ENCODE measurements around the gene PRXL2B. TPM values are rescaled to one million over a fixed set of nuclear protein-coding genes. Genes with fewer than 3 reads are reported as not detected.

Gene PRXL2B
- total and polyA plus RNA-seq, 4 donors: 4.6 to 10.2 (median 8.1) TPM

DNA sequence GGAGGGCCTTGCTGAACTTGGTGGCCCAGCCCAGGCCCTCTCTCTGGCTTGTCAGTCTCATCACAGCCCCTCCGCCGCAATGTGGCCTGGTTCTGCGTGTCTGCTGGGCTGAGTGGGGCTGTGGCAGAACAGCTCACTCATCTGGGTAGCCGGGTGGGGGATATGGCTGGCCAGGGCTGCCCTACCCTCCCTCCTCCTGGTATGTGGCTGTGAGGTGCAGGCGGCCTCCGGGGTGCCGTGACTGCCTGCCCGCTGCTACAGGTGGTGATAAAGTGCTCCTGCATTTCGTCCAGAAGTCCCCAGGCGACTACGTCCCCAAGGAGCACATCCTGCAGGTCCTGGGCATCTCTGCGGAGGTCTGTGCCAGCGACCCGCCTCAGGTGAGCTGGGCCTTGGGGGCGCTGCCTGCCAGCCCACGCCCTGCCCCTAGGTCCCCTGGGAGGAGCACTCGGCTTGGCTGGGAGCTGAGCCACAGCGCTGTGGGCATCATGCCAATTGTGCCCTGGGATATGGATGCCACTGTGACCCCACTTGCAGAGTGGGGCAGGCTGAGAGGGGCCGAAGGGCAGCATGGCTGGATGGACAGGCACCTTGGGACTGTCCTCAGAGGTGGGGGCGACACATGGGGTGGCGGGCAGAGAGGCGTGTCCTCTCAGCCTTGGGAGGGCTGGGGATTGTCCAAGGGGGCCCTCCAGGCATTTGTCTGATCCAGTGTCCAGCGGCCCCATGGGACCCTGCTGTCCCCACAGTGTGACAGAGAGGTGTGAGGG, 2.3 kb downstream of the PRXL2B start:
- no peak overlapping the region for H3K27ac ChIP-seq (ENCODE audit: low read depth in 1 of 2, low read length in 2 of 2)
- H3K4me1 ChIP-seq (ENCODE audit: control insufficient read depth in 4 of 4, insufficient read depth in 4 of 4, low read length in 3 of 4): peaks cover 8 to 19% (median 9%) of the 10 kb centered on the region in 4 donors
- H3K9ac ChIP-seq (ENCODE audit: low read depth in 1 of 2, low read length in 2 of 2): no peak overlapping the region
- no peaks in the 10 kb centered on the region for H3K27me3 ChIP-seq (ENCODE audit: control insufficient read depth in 4 of 4, insufficient read depth in 4 of 4, low read length in 3 of 4)
- H3K36me3 ChIP-seq (ENCODE audit: control insufficient read depth in 4 of 4, insufficient read depth in 3 of 4, low read depth in 1 of 4, low read length in 3 of 4): peaks cover 0 to 2% (median 0%) of the 10 kb centered on the region in 4 donors
- TF ChIP-seq RXRA (IDR thresholded peaks at IDR 0.05) (no peak), SP1 (IDR thresholded peaks at IDR 0.05) (no peak), FOXA1 (IDR thresholded peaks at IDR 0.05) (no peak), HNF4A (conservative IDR thresholded peaks at IDR 0.05) (no peak), CTCF (IDR thresholded peaks at IDR 0.05; ENCODE audit: low read depth, low read length, missing input control) (no peak), ZBTB33 (IDR thresholded peaks at IDR 0.05) (no peak), FOXA2 (IDR thresholded peaks at IDR 0.05) (no peak), JUND (IDR thresholded peaks at IDR 0.05) (no peak), MAX (IDR thresholded peaks at IDR 0.05) (no peak), EGR1 (IDR thresholded peaks at IDR 0.05; ENCODE audit: low read depth in 2 of 2) (no peak), HNF4G (IDR thresholded peaks at IDR 0.05) (no peak), GABPA (IDR thresholded peaks at IDR 0.05 in 1 of 2, conservative IDR thresholded peaks at IDR 0.05 in 1 of 2) (no peak), NR2F2 (IDR thresholded peaks at IDR 0.05) (no peak), YY1 (IDR thresholded peaks at IDR 0.05) (no peak), RAD21 (IDR thresholded peaks at IDR 0.05) (no peak), TAF1 (conservative IDR thresholded peaks at IDR 0.05) (no peak)
- WGBS: 93% methylated on average over 23 of the region's 23 CpGs
- H3K9me3 ChIP-seq (ENCODE audit: control insufficient read depth in 4 of 4, low read length in 3 of 4): no peaks in the 10 kb centered on the region
- DNase-seq (ENCODE audit: low spot score): no peak
- no peak overlapping the region for H3K4me3 ChIP-seq (ENCODE audit: low read depth in 1 of 3, low read length in 3 of 3)

GRCh38 chr1:2589431-2590232, 3.1 kb downstream of the PRXL2B start:
- no peak for DNase-seq (ENCODE audit: low spot score)

More at GRCh38 chr1:2589431-2590232, 3.1 kb downstream of the PRXL2B start:
- Histone ChIP-seq H3K4me3 (ENCODE audit: low read depth in 1 of 3, low read length in 3 of 3) (no peak overlapping the region), H3K27me3 (ENCODE audit: control insufficient read depth in 4 of 4, insufficient read depth in 4 of 4, low read length in 3 of 4) (no peaks in the 10 kb centered on the region), H3K9ac (ENCODE audit: low read depth in 1 of 2, low read length in 2 of 2) (no peak overlapping the region), H3K9me3 (ENCODE audit: control insufficient read depth in 4 of 4, low read length in 3 of 4) (no peaks in the 10 kb centered on the region), H3K27ac (ENCODE audit: low read depth in 1 of 2, low read length in 2 of 2) (no peak overlapping the region), H3K4me1 (ENCODE audit: control insufficient read depth in 4 of 4, insufficient read depth in 4 of 4, low read length in 3 of 4) (peaks cover 4 to 17% (median 7%) of the 10 kb centered on the region in 4 donors), H3K36me3 (ENCODE audit: control insufficient read depth in 4 of 4, insufficient read depth in 3 of 4, low read depth in 1 of 4, low read length in 3 of 4) (peaks cover 0 to 2% (median 0%) of the 10 kb centered on the region in 4 donors)
- TF ChIP-seq SP1 (IDR thresholded peaks at IDR 0.05) (no peak), YY1 (IDR thresholded peaks at IDR 0.05) (no peak), RXRA (IDR thresholded peaks at IDR 0.05) (no peak), CTCF (IDR thresholded peaks at IDR 0.05; ENCODE audit: low read depth, low read length, missing input control) (no peak), JUND (IDR thresholded peaks at IDR 0.05) (no peak), TAF1 (conservative IDR thresholded peaks at IDR 0.05) (no peak), RAD21 (IDR thresholded peaks at IDR 0.05) (no peak), MAX (IDR thresholded peaks at IDR 0.05) (no peak)
- TF ChIP-seq, protein P1, sequence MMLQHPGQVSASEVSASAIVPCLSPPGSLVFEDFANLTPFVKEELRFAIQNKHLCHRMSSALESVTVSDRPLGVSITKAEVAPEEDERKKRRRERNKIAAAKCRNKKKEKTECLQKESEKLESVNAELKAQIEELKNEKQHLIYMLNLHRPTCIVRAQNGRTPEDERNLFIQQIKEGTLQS (IDR thresholded peaks at IDR 0.05): no peak
- 94% methylated on average over 25 of the region's 25 CpGs for WGBS
